AG20443 (cell line): Measurements from ENCODE around the gene TRIM38.
"Not testable (repeated sequence)": the region's sequence is repeated elsewhere in the genome, so short reads cannot be mapped to it uniquely, and the experiment has no call there.

Experiments
- DNase-seq: peaks from one replicate; pipeline ENCODE4 v3.0.0; 2012; ENCODE audit warnings: low spot score, mixed read lengths

TRIM38 gene

GRCh38 chr6:25962149-25963127, at the start of gene TRIM38:
Gene TRIM38 (plus strand): TSS chr6:25962802. CDS start chr6:25966523, 3,721 bp downstream.
- DNase-seq, result peak; percentile 87

- DNase-seq, result no peak
Measured at GRCh38 chr6:25913741-25914140, 48.9 kb upstream of the TRIM38 start.

- no peak for DNase-seq
Measured at GRCh38 chr6:25916330-25916729, 46.3 kb upstream of the TRIM38 start.

- DNase-seq, result no peak
Measured at GRCh38 chr6:25916789-25917490, 45.7 kb upstream of the TRIM38 start.

GRCh38 chr6:25918083-25918683, 44.4 kb upstream of the TRIM38 start:
- no peak for DNase-seq

- DNase-seq, result no peak
Measured at GRCh38 chr6:25919657-25920056, 42.9 kb upstream of the TRIM38 start.

- DNase-seq, result no peak
Measured at GRCh38 chr6:25921525-25922203, 40.9 kb upstream of the TRIM38 start.

GRCh38 chr6:25922301-25922700, 40.3 kb upstream of the TRIM38 start:
- peak; percentile 52 for DNase-seq

GRCh38 chr6:25925876-25926275, 36.7 kb upstream of the TRIM38 start:
- no peak for DNase-seq

- DNase-seq, result no peak
Measured at GRCh38 chr6:25927178-25927577, 35.4 kb upstream of the TRIM38 start.

- DNase-seq, result peak; percentile 11
Measured at GRCh38 chr6:25927756-25928216, 34.8 kb upstream of the TRIM38 start.

- DNase-seq, result no peak
Measured at GRCh38 chr6:25928562-25929324, 33.9 kb upstream of the TRIM38 start.

- not testable (repeated sequence) for DNase-seq
Measured at GRCh38 chr6:25929785-25930184, 32.8 kb upstream of the TRIM38 start.

GRCh38 chr6:25930532-25931410, 31.8 kb upstream of the TRIM38 start, which contains the start of gene SLC17A2:
Gene SLC17A2 (minus strand): TSS chr6:25930691. CDS start chr6:25925796, 4,895 bp downstream.
- no peak for DNase-seq

- DNase-seq, result no peak
Measured at GRCh38 chr6:25931411-25931709, 31.2 kb upstream of the TRIM38 start.

- no peak for DNase-seq
Measured at GRCh38 chr6:25934156-25934555, 28.4 kb upstream of the TRIM38 start.

GRCh38 chr6:25934735-25935313, 27.8 kb upstream of the TRIM38 start:
- DNase-seq, result no peak

- DNase-seq, result no peak
Measured at GRCh38 chr6:25935953-25936352, 26.6 kb upstream of the TRIM38 start.

- no peak for DNase-seq
Measured at GRCh38 chr6:25939593-25939992, 23.0 kb upstream of the TRIM38 start.
